Fibroblast of skin of right biceps (primary cell): ENCODE data around the gene BAZ2B.

Experiments
- DNase-seq: peaks from one replicate; pipeline ENCODE4 v3.0.0-alpha.2; 2013

Gene BAZ2B

GRCh38 chr2:159457589-159457988 is 158.8 kb downstream of the BAZ2B start:
- no peak for DNase-seq

DNA sequence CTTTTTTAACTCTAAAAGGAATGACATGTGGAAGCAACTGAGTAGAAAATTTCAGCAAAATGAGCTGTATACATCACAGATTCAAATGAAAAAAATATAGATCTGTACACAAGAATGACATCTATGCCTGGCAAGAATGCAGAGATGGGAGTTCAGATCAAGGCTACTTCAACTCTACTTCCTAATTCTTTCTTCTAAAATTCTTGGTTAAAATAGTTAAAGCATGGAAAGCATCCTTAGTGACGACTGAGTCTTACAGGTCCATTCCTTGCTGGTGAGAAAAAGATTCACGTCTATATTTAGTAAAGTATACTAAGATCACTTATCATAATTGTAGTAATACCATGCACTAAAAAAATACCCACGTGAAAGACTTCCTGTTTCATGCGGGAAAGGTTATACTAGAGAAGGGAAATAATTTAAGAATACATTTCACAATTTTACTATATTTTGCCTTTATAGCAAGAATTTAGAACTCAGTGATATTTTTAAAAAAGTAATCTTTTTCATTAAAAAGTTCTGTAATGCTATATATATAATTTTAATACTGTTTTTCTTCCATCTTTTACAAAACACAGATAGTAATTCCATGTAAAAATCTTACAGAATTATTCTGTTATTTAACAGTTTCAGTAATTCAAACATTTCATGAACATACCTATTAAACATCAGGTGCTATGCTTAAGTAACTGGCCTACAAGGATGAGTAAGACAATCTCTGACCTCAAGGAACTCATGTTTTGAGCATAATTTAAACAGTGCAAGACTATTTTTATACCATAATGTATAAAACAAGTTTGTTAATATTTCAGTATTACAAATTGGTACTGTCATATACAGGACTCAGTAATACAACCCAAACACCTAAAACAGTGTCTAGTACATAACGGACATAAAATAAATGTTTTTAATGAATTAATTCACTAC is 159.6 kb downstream of the BAZ2B start:
- DNase-seq, result peak; percentile 56

GRCh38 chr2:159455330-159455918 is 160.9 kb downstream of the BAZ2B start:
- peak; percentile 14 for DNase-seq

DNA sequence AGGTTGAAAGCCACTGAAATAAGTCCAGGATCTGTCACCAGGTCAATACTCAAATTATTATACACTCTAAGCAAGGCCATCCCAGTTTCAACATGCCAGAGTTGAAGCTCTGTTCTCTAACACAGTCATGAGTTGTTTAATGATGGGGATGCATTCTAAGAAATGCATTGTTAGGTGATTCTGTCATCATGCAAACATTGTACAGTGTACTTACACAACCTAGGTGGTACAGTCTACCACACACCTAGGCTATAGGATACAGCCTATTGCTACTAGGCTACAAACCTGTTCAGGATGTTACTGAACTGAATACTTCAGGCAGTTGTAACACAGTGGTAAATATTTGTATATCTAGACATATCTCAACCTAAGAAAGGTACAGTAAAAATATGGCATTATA is 162.2 kb downstream of the BAZ2B start:
- DNase-seq, result peak; percentile 9

GRCh38 chr2:159450180-159450579 is 166.2 kb downstream of the BAZ2B start:
- no peak for DNase-seq

- peak; percentile 16 for DNase-seq
These were observed 166.7 kb downstream of the BAZ2B start for GRCh38 chr2:159449504-159450124.

- no peak for DNase-seq
These were observed 169.5 kb downstream of the BAZ2B start for GRCh38 chr2:159446817-159447216.

DNA sequence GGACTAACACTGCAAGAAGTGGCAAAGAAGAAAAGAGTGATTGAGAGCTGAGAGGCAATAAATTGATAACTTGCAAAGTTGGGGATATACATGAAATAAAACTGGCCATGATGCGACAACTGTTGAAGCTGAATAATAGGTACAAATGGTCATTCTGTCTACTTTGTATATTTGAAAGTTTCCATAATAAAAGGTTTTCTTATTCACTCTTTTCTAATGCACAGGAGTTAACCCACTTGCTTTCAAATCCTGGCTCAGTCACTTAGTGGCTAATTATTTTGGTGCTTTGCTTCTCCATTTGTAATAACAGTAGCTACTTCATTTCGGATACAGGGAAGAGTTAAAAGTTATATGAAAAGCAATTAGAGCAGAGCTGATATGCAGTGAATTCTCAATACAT is 170.1 kb downstream of the BAZ2B start:
- no peak for DNase-seq

DNA sequence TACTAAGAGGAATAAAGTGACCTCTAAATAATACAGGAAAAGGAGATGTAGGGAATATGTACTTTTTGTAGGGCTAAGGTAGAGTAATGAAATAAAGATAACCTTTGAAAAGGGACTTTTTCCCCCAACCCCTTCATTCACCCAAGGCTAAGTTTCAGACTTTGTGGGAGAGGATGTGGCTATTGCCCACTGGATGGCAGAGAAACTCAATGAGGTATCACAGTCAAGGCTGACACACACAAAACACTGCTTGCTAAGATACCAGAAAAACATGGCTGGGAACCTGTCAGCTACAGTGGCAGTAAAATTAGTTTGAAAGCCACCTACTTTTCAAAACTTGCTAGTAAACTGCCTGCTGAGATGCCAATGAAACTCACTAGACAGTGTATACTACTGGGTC is 171.0 kb downstream of the BAZ2B start:
- no peak for DNase-seq

- DNase-seq, result no peak
These were observed 171.6 kb downstream of the BAZ2B start for GRCh38 chr2:159444754-159445153.

DNA sequence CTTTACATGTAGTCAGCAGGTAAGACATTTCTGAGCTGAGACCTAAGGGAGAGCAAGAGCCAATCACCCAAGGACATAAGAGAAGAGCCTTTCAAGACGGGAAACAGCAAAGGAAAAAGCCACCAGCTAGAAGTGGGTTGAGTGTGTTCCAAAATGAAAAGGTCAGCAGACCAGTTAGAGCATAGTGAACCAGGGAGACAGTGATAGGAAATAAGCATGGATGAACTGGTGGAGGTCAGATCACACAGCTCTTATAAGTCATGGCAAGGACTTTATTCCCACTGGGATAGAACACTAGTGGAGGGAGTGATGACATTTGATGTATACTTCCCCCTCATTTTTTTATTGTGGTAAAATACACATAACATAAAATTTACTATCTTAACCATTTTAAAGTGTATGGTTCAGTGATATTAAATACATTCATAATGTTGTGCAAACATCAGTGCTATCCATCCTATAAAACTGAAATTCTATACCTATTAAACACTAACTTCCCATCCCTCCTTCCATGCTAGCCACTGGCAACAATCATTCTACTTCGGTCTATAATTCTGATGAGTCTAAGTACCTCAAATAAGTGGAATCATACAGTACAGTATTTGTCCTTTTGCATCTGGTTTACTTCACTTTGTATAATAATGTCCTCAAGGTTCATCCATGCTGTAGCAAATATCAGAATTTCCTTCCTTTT is 174.0 kb downstream of the BAZ2B start:
- no peak for DNase-seq

DNA sequence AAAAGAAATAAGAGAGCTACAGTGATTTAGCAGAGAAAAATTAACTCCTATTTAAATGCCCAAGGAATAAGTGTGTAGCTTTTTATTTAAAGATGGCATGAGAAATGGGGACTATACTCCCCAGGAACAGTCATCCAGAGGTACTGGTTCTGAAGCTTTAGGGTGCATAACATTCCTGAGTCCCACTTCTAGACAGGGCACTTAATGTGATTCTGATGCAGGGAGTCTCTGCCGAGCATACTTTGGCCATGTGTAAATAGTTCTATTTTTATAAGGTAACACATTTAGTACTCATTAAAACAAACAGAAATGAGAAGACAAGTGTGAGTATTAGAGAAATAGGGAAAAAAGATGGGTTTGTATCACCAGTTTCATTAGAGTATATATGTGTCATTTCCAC is 175.2 kb downstream of the BAZ2B start:
- no peak for DNase-seq

DNA sequence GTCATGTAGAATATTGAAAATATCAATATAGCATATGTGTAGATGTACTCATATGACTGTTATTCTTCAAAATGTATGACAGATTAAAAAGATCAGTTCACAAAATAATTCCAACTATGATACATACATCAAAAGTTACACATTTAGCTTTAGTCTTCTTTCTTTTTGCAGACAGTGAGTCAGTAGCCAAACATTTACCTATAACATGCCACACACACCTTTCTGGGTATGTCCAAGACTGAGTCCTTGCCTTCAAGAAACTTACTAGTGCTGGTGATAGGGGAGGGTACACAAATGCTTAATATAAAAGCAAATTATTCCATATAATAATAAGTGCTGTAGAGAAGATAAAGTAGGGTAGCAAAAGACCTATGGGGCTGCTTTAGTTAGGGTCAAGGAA is 176.9 kb downstream of the BAZ2B start:
- DNase-seq, result no peak

- DNase-seq, result no peak
These were observed 177.5 kb downstream of the BAZ2B start for GRCh38 chr2:159438720-159439353.

- no peak for DNase-seq
These were observed 178.1 kb downstream of the BAZ2B start for GRCh38 chr2:159438284-159438683.

DNA sequence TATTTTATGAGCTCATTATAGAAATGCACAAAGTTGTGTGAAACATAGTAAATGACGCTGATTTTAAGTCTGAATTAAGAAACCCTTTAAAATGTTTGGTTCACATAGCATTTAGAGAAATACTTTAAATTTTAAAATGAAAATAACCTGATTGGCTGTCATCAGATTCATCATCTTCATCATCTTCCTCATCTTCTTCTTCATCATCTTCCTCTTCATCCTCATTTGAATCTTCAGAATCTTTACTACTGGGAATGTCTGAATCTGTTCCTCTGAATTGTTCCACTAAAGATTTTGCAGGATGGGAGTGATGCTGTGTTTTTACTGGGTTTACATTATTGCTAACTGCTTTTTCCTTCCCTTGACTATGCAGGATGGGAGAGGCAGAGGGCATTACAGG is 183.7 kb downstream of the BAZ2B start:
- DNase-seq, result no peak

DNA sequence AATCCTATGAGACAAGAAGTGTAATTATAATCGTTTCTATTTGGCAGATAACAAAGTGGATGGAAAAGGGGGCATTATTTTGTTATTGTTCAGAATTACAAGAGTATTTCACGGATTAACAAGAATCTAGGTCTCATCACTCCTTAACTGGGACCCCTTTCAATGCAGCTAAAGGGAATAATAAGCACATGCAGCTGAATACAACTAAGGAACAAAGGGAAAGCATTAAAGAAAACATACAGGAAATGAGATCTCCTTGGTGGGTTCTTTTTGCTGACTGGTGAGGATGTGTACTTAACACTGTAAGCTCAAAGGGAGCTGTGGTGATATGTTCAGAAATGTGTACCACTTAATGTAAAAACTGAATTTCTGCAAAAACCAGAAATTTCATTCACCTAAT is 189.3 kb downstream of the BAZ2B start:
- no peak for DNase-seq

DNA sequence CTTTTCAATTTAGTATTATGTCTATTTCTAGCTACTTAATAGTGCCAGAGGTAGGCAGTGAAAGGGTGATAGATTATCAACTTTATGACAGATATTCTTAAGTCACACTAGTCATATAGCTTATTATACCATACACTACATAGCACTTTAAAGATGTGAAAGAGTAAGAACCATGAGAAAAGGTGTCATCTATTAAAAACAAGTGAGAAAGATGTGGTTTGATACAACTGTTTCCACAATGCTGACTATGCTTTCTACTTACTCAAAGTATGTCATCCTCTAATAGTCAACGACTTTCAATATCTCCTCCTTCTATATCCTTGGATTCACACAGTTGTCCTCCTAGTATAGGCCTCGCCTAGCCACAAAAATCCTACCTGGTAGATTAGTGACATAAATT is 196.9 kb downstream of the BAZ2B start:
- DNase-seq, result no peak

DNA sequence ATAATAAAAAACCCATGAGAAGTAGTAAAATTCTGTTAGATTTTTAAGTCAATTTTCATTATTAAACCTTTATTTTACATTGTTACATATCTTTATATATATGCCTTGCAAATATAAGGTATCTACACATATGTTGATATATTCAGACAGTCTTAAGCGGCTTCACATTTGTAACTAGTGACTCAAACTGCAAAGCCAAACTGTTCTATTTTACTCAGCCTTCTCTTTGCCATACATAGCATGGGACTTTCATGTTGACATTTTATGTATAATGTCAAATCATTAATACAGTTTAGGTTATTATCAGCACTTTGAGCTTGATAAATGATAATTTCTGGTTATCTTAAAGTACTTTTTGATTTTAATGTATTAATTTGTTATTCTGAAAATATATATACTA is 204.9 kb downstream of the BAZ2B start:
- DNase-seq, result no peak

DNA sequence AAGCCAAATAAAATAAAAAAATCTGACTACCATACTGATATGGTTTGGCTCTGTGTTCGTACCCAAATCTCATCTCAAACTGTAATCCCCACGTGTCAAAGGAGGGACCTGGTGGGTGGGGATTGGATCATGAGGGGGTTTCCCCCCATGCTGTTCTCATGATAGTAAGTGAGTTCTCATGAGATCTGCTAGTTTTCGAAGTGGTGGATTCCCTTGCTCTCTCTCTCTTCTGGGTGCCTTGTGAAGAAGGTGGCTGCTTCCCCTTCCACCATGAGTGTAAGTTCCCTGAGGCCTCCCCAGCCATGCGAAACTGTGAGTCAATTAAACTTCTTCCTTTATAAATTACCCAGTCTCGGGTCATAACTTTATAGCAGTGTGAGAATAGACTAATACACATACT is 206.1 kb downstream of the BAZ2B start:
- no peak for DNase-seq

DNA sequence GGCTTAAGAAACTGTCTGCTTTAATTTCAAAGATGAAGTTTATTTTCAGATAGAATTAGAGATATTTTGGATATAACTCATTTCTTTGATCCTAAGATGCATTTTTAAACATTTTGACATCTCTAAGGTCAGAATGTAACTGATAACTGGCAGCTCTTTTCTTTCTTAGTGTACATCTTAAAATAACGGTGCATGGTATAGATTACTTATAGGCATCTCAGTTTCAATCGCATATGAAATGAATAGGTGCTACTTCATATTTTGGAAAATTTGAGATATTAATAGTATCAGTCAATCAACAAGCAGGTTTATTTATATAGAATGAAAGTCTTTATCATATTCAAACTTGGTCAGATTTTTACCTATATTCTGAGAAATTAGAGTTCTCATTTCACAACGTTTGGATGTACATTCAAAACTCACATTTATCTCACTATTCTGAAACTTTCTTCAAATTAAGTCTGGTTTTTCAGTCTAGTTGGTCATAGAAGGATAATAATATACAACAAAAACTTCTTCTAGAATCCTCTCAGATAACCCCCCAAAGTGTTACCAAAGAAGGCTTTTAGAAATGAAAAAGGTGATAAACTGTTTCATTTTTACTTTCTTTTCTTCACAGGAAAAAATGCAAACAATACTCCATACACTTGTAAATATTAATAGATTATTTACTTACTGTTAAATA is 207.1 kb downstream of the BAZ2B start:
- no peak for DNase-seq

- DNase-seq, result no peak
These were observed 213.6 kb downstream of the BAZ2B start for GRCh38 chr2:159402790-159403189.
